GM21619 (cell line): Measurements from ENCODE around the gene CST5.
"Not testable (repeated sequence)": the region's sequence is repeated elsewhere in the genome, so short reads cannot be mapped to it uniquely, and the experiment has no call there.

Source experiments
- ATAC-seq: cut with Tn5 transposase; IDR thresholded peaks from one replicate; pipeline ENCODE4 v1.9.1; 2021; ENCODE audit not compliant: unreplicated experiment

The CST5 gene, protein sequence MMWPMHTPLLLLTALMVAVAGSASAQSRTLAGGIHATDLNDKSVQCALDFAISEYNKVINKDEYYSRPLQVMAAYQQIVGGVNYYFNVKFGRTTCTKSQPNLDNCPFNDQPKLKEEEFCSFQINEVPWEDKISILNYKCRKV

DNA sequence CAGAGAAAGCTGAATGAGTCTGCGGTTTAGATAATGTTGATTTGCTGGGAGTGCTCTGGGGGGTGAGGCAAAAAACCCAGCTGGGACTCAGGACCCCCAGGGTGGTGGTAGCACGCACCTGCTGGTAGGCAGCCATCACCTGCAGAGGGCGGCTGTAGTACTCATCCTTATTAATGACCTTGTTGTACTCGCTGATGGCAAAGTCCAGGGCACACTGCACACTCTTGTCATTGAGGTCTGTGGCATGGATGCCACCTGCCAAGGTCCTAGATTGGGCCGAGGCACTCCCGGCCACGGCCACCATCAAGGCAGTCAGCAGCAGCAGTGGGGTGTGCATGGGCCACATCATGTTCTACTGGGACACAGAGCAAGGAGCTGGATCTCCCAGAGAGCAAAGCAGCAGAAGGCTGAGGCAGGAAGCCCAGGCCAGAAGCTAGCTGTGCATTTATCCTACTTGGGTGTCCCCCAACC lies at the start of gene CST5:
TSS of gene CST5 (minus strand) at position 421 of the 471 bp plus-strand sequence. CDS start at position 349, 72 bp downstream.
- ATAC-seq = no peak

DNA sequence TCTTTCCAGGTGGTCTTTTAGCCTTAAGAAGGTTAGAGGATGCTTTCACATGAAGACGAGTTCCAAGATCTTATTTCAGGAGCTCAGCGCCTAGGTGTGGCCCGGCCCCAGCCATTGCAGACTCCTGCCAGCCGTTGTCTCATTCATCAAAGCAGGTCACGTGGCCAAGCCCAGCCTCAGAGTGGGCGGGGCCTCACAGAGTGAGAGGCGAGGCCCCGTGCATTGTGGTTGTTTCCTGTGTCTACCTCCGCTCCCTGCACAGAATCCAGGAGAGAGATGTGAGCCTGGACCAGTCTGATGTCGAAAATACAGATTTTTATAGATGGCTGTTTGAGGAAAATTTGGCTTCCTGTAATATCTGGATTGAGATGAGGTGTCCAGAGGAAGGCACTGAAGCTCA lies 49.2 kb upstream of the CST5 start:
- ATAC-seq = no peak

DNA sequence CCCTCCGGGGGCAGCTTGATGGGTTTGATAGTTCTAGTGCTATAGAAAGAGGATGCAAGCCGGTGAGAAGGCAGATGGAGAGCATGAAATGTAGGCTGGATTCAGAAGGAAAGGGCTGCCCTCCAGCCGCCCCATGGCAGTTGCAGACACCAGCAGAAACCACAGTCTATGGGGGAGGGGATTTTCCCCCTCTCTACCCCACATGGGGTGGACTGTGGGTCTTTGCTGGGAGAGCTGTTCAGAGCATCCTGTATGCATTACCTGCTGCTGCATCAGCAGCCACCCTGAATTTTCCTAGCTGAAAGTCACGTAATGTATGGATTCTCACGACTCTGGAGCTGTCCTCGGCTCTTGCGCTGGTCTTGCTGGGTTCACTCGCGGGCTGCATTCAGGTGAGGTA lies 48.8 kb upstream of the CST5 start:
- no peak for ATAC-seq

DNA sequence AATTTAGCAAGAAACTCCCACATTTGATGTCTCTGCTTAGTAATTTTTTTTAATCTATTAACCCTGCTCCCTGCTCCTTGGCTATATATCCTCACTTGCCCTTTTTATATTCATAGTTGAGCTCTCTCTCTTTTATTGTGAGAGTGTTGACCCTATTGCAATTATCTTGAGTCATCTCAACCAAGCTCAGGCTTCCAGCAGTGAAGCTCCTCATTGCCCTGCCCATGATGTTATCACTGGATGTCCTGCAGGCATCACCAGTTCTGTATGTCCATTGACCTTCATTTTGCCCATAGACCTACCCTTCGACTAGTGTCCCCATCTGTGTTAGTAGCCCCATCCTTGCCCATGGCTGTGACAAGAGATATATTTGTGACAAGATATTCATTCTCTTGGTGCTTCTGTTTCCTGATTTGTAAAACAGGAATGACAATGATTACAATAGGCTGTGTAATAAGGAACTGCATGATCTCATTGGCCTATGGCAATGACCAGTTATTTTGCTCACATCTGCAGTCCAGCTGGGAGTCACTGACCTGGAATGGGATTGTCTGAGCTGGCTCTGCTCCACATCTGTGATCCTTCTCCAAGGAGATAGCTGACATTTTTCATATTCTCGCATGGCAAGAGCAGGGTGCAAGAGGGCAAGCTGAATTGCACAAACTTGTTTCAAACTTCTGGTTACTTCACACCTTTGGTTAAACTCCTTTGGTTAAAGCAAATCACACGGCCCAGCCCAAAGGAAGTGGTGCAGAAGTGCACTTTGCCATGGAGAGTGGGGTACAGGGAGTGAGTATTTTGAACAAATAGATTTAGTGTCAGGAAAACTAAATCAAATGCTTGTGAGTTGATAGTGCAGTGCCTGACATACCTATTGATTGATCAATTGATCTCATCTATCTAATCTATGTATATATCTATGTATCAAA lies 47.7 kb upstream of the CST5 start:
- no peak for ATAC-seq

DNA sequence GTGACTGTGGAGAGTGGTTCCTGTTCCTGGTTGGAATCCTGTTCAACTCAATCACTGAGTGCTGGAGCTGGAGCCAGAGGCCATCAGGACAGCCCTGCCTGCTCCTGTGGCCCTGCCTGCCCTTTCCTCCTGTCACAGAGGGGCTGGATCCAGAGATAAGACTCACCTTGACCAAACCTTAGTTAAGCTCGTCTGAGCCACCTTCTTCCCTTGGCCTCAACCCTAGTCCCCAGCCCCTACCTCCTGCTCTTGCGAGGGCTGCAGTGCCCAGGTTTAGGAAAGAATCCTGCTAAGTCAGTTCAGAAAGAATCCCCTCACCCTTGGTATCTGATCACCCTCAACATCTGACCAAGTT lies 47.0 kb upstream of the CST5 start:
- ATAC-seq = no peak

DNA sequence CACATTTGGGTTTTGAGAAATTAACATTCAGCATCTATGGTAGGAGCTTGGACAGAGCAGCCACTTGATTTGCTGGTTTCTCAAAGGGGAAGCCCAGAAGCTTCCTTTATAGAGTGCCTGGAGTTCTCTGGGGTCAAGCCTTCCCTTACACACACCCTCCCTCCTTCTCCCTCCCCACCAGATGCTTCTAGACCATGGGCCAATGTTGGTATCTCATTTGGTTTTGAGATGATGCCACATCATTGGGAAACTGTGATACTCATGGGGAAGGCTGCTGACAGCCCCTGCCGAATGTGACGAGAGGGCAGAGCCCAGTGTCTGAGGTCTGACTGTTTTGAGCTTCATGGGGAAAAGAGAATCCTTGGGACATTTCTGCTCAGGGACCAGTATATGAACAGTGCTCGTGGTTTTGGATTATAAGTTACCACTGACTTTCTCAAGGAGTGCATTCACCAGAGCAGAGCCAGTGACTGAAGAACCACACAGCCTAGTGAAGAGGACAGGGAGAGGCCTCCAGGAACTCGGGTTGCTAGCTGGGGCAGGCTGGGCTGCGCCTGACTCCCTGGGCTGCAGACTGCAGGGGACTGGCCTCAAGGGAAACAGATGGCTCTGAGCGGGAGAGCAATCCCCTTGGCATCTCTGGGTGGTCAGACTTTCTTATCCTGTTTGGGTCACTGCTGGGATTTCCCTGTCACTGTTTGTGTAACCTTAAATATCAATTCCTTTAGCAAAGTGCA lies 46.4 kb upstream of the CST5 start:
- no peak for ATAC-seq

DNA sequence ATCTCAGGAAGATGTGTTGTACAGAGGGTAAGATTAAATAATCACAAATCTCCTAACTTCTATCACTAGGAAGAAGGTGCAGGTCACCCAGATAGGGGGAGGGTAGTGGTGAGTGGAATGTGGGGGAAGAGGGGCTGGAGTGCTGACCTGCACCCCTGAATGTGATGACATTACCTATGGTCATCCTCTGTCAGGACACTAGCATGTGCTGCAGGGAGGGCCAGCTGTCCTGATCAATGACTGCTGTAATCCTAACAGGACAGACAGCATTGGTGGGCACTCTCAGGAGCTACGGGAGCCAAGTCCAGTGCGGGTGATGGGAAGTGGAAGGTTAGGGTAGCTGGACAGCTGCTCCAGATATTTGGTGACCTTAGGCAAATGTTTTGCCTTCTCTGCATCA lies 45.2 kb upstream of the CST5 start:
- ATAC-seq = no peak

DNA sequence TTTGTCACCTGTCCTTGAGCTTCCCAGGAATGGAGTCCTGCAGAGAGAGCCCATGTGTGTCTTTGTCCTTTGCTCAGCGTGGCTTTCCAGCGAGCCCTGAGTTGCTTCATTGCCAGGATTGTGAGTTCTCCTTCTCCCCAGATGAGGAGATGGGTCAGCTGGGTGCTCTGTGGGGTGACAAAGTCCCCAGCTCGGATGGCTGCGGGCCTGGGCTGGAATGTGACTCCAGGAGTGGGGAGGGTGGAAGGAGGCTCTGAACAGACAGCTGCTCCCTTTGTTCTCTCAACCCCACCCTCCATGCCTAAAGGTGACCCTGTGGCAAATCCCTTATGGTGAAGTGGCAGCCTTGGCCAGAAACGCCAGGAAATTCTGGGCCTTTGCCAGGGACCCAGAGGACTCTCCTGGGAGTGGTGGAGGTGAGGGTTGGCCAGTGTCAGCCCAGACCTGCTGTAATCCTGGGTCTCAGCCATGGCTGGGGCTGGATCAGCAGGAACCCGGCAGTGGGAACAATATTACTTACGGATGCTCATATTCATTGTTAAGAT lies 44.4 kb upstream of the CST5 start:
- ATAC-seq = no peak

DNA sequence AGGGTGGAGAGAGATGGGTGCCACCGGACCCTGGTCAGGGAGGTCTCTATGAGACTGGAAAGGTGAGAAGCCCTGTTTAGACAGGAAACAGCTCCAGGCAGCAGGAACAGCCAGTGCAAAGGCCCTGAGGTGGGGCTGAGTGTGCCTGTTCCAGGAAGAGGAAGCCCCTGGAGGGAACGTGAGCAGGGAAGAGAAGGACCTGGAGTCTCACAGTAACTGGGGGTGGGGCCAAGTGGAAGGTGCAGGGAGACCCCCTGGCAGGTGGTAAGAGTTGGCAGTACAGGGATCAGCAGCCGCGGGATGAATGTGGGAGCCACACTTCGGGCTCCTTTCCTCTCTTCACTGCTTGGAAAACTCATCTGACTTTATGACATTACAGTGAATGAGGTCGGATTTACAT lies 43.8 kb upstream of the CST5 start:
- ATAC-seq = no peak

DNA sequence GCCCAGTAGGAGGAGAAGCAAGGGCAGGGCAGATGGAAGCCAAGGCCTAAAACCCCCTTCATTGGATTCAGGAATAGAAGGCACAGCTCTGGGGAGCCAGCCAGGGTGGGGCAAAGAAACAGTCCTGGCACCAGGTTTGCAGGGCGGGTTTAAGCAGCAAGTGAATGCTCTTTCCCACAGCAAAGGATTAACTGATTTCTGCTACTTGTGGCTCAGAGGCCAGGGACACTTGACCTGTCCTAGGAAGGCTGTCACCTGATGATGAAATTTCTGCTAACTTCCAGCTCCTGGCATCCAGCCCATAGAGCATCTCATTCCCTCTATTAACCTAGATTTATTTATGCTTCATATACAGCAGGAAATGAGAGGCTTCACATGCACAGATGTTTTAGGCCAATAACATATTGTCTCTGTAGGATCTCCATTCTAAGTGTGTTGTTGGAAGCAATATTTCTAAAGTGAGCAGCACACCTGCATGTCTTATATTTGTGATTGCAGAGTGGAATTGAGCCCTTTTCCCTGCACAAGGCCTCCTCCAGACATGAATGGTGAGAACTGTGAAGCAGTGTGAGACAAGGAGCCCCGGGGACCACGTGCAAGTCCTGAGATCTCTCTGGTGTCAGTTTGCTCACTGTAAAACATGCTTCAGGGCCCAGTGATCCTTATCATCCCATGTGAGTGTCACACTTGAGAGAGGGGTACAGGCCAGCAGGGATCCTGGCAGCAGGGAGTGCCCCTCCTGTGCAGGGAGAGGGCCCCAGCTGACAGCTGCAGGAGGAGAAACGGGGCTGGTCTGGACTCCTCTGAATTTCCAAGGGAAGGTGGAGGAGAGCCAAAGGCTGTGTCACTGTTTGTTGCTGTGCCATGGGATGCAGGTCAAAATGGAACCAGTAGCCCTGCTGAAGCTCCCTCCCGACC lies 41.1 kb upstream of the CST5 start:
- no peak for ATAC-seq

DNA sequence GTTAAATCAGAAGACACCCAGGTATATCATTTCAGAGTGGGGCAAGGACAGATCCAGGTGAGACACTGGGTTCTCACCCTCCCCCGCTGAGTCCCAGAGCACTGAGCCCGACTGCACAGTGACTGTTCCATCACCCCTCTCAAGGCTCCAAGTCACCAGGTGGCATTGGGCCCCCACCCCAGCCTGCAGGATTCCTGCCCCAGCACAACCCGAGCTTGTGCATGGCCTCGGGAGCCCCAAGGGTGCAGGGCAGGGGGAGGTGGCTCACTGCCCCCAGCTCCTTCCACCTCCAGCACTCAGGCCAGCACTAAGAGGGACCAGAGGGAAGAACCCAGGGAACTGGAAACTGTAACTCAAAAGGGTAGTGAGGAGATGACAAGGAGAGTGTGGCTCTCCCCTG lies 39.3 kb upstream of the CST5 start:
- ATAC-seq = no peak

DNA sequence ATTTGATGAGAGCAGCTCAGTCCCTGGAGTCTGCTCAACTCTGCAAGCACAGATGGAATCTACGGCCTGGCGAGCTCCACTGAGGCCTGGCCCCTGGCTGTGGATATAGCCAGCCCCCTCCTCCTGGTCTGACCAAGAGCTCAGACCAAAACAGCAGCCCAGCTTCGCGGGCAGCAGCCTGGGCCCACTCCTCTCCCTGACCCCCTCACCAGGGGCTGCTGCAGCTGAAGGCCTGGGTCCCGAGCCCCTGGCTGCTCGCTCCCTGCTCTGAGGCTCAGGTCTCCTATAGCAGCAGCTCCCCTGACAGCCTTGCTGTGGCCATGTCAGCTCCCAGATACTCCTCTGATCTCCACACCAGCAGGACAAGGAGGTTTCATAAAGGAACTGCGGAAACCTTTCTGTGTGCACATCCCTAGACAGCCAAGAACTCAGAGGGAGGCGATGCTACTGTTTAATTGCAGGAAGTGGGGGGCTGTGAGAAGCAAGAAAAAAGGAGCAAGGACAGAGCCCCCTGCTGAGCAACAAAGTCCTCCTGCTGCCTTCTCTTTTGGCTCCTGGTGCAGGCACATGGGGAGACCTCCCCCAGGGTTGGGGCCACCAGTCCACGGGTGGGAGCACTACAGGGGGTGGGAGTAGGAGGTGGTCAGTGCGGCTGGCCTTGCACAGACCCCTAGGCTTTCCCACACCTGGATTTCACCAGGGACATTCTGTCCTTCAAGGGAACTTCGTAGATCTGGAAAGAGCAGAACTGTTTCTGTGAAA lies 38.7 kb upstream of the CST5 start:
- ATAC-seq = no peak

DNA sequence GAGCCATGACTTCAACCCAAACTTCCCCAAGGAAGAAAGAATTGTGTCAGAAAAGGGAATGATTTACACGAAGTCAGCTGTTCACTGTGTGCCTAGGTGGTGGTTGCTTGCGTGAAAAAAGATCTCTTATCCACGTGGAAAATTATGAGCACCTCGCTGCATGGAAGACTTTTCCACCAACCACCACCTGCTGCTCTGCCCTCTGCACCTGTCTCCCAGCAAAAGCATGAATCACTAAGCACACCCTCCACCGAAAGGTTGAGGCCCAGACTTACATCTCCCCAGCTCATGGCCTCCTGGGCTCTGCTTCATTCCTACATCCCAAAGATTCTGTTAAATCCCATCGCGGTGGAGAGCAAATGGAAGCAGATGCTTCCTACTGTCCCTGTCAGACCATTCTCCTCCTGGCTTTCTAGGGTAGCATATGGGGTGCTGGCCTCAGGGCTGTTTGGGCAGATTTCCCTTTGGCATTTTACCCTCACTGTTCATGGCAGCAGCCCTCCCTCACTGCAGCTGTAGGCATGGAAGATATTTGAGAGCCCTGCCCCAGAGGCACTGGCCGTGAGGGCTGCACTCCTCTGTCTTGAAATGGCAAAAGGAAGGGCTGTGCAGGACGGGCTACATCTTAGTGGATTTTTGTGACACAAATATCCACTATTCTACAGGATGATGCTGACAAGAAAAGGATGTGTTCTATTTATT lies 37.6 kb upstream of the CST5 start:
- no peak for ATAC-seq

DNA sequence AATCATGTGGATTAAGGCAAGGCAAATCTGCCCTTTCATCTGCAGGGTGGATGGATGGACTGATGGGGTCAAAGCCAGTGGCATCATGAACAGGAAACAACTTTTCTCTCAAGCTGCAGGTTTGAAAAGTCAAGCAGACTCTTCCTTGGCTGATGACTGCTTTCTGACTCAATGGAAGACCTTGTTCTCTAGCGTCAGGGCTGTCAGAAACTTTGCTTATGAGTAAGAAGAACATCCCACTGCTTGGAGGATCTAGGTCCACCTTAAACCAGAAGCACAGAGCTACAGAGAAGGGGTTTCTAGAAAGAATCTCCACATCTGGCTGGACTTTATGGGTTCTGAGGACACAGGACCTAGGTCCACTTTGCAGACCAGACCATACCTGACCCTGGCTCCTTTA lies 36.3 kb upstream of the CST5 start:
- ATAC-seq = no peak

DNA sequence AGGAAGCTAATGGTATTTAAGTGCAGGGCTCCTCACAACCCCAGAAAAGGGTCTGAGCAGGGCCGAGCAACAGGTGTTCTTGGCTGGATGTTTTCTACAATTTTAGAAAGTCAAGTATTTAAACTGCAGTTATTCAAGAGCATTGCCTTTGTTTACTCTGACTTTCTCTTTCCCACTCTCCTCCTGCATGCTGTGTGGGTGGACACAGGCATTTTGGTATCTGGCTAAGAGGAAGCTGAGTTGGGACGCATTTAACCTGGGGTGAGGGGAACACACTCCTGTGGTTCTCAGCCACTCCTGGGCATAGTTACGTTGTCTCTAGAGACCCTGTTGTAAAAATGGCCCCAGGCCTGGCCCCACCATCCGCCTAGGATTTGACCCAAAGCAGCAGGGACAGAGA lies 34.9 kb upstream of the CST5 start:
- ATAC-seq = not testable (repeated sequence)

DNA sequence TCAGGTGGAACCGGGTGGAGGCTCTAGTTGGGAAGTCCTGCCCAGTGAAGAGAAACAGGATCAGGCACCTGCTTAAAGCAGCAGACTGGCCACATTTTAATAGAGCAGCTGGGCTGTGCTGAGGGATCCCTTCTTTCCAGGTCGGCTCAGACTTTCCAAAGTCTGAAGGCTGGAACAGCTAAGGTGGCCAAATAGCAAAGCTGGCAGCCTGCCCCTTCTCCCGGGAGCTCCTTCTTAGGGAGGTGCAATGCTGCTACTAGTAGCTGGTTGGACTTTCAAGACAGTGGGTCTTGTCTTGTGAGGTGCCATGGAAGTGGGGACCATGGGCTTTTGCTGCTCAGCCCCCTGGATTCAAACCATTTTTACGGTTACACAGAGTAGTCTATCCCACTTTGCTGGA lies 30.7 kb upstream of the CST5 start:
- no peak for ATAC-seq

DNA sequence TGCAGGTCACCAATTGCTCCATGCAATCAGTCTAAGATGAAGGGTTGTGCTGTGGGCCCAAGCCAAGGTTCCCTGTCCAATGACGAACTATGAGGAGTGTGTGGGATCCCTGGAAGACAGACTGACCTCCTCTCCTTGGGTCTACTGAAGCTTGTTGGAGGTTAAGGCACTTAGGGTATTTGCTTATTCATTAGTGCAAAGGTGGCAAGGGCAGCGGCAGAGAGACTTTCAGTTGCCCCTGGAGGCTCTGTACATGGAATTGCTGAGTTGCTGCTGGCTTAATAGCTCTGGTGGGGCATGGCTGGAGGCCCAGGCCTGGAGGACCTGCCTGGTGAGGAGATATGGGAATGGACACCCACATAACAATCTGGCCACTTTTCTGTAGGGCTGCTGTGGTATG lies 29.8 kb upstream of the CST5 start:
- no peak for ATAC-seq

DNA sequence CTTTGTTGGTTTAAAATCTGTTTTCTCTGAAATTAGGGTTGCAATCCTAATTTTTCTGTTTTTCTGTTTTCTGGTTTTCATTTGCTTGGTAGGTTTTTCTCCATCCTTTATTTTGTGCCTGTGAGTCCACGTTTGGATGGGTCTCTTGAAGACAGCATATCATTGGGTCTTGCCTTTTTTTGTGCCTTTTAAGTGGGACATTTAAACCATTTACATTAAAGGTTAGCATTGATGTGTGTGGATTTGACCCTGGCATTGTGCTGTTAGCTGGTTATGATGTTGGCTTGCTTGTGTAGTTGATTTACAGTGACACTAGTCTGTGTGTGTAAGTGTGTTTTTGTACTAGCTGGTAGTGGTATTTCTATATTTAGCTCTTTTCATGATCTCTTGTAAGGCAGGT lies 28.0 kb upstream of the CST5 start:
- ATAC-seq = no peak

DNA sequence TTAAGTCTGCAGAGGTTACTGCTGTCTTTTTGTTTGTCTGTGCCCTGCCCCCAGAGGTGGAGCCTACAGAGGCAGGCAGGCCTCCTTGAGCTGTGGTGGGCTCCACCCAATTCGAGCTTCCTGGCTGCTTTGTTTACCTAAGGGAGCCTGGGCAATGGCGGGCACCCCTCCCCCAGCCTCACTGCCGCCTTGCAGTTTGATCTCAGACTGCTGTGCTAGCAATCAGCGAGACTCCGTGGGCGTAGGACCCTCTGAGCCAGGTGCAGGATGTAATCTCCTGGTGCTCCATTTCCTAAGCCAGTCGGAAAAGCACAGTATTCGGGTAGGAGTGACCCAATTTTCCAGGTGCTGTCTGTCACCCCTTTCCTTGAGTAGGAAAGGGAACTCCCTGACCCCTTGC lies 22.8 kb upstream of the CST5 start:
- not testable (repeated sequence) for ATAC-seq
